GM21367 (cell line): ENCODE results near the gene HDGF.
A peak's percentile ranks its signal among the peaks of the same experiment; 100 is the strongest.
"Not testable (repeated sequence)": the region's sequence is repeated elsewhere in the genome, so short reads cannot be mapped to it uniquely, and the experiment has no call there.

ENCODE experiments used
- ATAC-seq: cut with Tn5 transposase; IDR thresholded peaks from one replicate; pipeline ENCODE4 v1.9.1; 2021; ENCODE audit not compliant: unreplicated experiment

The HDGF gene

DNA sequence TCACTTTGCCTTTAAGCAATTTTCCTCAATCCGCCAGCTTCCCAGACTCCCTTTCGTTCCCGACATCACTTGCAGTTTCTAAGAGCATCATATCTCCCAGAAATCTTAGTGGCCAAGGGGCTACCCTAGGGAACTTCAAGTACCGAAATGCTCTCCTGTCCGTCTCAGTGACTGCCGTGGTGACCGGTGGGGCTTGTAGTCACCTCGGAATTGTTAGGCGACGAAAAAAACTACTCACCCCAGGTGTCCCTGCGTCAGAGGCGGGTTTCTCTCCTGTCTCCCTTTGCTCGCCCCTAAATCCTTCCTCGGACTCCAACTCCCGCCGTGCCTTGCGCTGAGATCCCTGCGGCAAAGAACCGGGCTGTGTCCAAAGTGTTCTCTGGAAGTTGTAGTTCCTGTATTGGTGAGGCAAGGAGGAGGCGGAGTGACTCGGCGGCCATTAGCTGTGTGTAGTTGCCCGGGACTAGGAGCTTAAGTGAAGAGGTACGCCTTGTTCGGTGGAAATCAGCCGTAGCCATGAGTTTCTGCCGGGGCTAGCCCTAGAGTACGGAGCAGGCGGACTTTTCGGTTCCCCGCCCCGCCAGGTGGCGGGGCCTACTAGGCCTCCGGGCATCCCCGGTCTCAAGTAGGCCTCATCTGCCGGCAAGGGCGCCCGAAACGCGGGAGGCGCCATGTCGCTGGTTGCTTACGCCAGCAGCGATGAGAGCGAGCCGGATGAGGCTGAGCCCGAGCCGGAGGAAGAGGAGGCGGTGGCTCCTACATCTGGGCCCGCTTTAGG is 15.8 kb upstream of the HDGF start, which contains the start of gene PRCC:
TSS of gene PRCC (plus strand) at position 435 of the 778 bp plus-strand sequence. CDS start at position 672, 237 bp downstream.
- peak; percentile 84 for ATAC-seq

DNA sequence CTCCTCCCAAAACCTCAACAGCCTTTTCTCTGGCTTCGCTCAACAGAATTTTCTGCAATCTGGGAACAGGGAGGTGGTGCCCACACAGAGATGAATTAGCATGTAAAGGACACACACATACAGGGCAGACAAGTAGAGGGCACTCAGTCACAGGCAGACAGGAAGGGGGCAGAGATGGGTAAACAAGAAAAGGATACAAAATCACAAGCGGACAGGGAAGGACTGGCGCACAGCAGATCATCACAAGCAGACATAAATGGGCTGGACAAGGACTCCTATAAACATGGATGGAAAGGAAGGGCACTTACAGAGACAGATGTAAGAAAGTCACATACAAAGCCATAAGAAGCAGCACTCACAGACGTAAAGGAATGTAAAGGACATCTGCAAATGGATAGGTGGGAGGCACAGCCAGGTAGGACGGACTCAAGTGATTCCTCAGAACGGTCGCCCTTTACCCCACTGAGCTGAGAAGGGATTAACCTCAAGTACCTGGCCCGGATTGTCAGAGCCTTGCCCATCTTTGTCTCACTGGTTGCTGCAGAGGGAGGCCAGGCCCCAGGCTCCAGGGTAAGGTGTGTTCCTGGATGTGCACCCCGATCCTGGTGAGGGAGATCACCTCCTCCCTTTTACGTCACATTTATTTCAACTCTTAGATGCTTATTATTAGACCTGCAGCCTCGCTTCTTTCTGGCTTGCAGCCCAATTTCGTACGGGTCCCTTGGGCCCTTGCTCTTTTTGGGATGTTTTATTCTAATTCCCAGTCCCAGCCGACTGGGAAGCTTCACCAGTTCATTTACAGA is 15.0 kb upstream of the HDGF start:
- ATAC-seq, result peak; percentile 6

DNA sequence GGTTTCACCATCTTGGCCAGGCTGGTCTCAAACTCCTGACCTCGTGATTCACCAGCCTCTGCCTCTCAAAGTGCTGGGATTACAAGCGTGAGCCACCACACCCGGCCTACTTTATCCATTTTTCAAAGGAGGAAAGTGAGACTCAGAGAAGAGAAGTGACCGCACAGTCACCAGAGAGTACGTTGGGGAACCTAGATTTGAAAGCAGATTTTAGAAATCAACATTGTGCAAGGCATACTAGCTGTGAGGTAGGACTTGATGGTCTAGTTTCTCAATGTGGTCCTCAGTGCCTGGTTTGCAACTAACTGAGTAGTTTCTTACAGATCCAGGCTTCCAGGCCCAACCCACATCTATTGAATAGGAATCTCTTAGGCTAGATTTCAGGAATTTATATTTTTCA is 14.2 kb upstream of the HDGF start:
- no peak for ATAC-seq

DNA sequence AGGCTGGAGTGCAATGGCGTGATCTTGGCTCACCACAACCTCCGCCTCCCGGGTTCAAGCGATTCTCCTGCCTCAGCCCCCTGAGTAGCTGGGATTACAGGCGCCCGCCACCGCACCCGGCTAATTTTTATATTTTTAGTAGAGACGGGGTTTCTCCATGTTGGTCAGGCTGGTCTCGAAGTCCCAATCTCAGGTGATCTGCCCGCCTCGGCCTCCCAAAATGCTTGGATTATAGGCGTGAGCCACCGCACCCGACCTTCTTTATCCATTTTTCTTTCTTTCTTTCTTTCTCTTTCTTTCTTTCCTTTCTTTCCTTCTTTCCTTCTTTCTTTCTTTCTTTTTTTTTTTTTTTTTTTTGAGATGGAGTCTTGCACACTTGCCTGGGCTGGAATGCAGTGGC is 13.7 kb upstream of the HDGF start:
- not testable (repeated sequence) for ATAC-seq

DNA sequence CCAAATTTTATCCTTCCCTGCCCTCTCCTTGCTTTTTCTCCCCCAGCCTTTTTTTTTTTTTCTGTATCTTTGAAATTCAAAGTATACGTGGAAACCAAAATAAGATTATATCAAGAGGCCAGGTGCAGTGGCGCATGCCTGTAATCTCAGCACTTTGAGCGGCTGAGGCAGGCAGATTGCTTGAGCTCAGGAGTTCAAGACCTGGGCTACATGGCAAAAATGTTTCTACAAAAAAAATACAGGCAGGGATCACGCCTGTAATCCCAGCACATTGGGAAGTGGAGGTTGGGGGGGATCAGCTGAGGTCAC is 9.3 kb upstream of the HDGF start:
- no peak for ATAC-seq

DNA sequence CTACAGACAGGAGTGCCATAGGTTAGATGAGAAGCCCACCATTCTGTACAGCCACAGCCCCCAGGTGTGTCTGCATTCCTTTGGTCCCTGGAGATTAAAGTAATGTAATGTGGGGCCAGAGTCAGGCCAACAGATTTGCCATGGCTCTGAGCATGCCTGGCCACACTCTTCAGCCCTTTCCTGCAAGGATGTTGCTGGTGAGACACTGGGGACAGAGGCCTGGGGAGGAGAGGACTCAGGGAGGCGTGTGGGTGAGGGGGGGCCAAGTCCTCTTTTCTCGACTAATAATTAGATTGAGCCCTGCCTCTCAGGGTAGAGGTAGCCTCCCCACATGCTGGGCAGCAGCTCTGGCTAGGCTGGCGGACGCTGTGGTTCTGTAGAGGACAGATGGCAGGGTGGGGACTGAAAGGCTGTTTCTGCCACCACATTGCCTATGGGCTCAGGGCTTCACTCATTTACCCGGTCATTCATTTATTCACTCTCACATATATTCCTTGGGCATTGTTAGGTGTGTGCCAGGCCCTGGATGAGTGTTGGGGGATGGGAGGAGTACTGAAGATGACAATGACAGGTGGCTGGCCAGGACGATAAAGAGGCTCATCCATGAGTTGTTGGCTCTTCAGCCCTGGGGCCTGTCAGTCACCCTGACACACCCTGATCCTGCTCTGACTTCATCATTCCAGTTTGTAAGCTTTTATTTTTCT is 8.8 kb upstream of the HDGF start:
- no peak for ATAC-seq

DNA sequence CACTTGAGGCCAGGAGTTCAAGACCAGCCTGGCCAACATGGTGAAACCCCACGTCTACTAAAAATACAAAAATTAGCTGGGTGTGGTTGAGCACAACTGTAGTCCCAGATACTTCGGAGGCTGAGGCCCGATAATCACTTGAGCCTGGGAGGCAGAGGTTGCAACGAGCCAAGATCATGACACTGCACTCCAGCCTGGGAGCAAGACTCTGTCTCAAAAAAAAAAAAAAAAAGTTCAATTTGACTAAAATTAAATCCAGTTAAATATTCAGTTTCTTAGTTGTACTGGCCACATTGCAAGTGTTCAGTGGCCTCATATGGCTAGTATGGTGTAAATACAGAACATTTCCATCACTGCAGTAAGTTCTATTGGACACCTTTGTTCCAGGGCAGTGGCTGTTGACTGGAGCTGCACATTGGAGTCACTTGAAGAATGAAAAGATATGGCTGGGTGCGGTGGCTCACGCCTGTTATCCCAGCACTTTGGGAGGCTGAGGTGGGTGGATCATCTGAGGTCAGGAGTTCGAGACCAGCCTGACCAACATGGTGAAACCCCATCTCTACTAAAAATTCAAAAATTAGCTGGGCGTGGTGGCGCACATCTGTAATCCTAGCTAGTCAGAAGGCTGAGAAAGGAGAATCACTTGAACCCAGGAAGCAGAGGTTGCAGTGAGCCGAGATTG is 6.2 kb upstream of the HDGF start:
- ATAC-seq, result not testable (repeated sequence)

DNA sequence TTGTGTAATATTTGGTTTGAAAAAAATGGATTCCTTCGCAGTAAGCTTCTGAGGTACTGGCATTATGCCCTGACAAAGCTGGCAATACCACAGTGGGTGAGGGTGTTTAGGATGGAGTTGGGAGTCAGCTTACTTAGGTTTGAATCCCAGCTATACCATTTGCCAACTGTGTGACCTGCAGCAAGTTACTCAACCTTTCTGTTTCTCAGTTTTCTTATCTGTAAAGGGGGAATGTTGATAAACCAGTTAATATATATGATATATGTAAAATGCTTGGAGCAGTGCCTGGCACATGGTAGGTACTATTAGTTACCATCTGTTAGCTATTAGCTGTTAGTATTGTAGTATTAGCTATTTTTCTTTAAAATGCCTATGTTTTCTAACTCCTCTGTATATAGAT is 4.9 kb upstream of the HDGF start:
- ATAC-seq, result no peak

DNA sequence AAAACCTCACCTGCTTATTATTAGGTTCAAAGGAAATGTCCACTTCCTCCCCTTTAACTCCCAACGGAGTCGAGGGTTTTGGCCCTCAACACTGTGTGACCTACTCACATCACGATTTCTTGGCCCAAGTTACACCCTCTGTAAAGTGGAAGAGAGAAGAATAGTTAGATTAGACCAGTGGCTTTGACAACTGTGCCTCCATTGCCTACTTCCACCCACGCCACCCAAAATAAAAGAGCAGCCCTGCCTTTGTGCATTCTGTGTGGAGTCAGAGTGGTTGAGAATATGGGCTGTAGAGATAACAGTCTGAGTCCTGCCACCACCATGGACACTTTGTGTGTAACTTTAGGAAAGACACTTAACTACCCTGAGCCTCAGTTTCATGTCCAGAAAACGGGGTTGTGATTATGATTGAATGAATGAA is 4.1 kb upstream of the HDGF start:
- no peak for ATAC-seq

DNA sequence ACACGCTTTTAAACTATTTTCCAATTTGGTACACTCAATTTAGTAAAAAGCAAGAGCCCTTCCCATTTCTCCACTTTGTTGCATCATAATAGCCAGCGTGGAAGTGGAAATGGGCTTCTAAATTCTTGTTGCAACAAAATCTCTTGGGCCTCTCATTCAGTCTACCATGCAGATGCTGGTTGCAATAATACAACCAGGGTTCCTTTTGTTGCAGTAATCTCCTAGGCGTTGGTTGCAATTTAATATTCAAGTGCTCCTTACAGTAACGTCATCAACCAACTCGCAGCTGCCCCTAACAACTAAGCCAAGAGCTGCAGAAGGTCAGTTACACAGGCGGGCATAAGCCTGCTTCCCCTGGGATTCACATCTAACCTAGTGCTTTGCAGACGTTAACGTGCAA is 2.7 kb upstream of the HDGF start:
- ATAC-seq, result no peak

DNA sequence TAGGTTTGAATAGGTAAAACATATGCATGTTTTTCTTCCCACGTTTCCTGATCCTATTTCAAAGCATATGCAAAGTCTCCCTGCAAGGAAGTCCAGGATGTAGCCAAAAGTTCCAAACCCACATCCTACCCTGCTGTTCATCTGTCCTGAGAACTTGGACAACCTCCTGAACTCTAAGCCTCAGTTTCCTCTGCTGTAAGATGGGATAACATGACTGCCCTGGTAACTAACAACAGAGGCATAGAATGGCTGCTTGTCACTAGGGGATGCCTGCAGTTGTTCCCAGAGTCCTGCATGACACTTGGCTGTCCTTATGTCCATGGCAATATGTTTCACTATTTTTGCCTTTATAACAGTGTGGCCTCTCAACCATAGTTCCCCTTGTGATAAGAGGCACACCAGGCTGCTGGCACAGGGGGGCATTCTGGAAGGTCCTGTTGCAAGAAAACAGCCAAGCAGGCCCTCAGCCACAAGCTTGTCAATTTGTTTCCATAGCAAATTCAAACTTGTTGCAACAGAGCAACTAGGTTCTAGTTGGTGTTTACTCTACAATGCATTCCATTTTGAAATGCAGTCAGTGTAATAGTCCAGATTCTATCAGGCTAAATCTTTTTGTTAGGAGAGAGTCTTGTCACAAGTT is 1.5 kb upstream of the HDGF start:
- no peak for ATAC-seq

DNA sequence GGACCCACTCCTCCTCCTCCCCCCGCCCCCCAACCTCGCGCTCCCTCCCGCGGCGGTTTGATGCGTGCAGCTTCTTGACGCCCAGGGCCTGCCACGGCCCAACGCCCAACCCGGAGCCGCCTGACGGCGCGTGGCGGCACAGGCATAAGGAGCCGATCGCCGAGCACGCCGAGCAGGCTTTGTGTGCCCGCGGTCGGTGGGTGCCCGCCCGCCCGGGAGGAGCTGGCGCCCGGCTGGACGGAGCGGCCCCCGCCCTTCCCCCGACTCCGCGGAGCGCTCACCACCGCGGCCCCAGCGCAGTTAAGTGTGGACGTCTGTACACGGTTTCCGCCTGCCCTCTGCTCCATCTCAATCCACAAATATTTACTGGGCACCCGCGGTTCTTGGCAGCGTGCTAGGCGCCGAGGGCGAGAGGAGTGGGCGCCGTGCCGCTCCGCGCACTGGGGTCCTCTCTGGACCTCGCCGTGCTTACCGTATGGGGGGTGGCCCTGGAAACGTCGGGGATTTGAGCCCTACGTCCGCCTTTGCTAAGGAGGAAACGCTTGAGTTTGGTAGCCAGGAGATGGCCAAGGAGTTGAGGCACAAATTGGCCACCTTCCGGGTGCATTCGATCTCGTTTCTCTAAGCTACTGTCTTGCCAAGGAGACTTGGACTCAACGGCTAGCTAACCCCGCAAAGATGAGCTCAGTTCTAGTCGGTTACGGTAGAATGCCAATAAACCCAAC is 444 bp upstream of the HDGF start:
- peak; percentile 59 for ATAC-seq

DNA sequence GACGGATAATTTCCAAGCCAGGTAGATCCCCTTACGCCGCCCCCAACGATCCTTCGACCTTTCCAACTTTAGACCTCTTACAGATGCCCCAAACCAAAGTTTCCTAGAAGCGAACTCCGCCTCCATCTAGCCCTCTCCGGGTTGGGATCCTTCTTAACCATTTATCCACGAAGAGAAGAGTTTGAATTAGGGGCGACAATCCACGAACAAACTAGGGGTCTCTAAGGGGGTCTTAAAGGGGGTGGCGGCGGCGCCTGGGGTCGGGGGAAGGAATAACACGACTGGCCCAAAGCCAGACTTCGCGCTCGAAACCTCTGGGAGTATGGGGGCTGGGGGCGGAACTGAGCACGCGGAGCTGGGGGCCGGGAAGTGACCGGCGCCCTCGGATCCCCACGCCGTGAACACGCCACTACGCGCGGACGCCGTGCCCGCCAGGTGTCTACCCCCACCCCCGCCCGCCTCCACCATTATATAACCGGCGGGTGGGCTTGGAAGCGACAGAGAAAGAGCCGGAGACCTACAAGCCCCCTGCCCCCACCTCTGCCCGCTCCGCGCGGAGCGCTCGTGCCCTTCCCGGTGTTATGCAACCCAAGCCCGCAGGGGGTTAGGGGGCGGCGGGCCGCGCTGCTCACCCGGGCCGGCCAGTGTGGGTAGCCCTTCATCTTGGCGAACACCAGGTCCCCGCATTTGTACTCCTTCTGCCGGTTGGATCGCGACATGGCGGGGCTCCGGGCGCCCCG is 594 bp downstream of the HDGF start:
- no peak for ATAC-seq

DNA sequence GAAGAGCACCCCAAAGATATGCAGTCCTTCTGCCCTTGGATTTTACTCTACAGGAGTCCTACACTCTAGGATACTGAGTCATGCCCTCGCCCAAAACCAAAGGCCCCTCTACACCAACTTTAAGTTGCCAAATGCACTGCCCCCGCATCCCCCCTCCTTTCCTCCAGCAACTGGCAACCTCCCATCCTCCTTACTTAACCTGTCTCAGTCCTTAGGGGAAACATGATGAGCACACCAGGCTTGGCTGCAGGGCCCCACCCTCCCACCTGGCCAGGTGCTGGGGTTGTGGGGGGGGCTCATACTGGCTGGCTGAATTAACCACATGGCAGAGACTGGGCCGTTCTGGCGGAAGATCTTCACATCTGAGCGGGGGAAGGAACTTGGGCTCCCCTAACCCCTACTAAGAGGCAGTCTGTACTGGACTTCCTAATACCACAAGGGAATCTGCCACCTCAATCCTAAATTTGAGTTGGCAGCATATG is 1.2 kb downstream of the HDGF start:
- no peak for ATAC-seq

DNA sequence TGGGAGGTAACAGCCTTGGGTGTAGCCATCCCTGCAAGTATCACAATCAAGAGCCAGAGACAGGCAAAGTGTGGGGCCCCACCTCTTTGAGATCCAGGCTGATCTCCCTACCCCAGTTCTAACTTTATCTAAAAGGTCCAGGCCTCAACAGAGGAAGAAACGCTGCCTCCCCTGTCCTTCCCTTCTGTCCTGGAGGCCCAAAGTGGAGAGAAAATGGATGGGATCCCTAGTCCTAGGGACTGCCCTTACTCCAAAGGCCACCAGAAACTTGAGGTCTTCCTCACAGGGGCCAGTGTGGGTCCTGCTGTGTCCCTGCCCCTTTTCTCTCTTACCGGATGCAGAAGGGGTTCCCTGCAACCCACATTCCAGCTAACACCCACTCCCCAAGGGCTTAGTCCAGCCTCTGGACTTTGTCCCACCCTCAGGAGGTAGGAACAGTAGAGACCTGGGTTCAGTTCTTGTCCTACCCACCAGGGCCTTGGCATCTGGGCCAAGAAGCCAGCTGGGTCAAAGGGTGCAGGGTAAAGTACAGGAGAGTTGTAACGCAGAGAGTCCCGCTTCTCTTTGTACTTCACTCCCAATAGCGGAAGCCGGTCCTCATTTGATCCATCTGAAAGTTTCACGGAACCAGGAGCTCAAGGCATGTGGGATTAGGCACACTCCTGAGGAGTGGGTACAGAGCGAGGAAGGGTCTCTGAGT is 1.9 kb downstream of the HDGF start:
- no peak for ATAC-seq

DNA sequence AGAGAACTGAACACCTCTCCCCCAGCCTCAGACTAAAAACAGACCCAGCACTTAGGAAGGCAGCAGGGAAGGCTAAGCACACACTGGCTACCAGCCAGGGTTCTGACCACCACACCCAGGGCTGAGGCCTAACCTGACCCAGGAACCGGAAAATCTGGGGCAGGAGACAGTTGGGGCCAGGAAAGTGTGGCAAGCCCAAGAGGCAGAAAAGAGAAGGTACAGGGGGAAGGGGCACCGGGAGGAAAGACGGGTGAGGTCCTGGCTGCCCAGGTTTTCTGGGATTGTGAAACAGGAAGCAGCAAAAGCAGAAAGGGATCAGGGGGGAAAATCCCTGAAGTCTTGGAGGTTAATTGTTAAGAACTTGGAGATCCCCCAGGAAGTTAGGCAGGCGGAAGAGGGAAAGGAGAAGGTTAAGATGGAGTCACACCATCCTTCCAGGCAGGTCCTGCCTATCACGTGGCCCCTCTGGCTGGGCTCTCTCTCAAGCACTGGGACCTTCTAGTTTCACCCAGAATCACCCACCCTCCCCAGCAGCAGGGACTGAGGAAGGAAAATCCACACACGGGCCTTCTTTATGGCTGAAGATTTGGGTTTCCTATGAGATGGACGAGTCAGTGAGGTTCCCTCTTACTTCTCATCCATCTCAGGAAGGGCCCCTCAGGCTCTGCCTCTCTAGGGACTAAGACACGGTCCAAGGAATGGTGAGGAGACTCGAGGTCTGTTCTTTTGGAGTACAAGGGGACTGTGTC is 2.6 kb downstream of the HDGF start:
- ATAC-seq, result no peak

DNA sequence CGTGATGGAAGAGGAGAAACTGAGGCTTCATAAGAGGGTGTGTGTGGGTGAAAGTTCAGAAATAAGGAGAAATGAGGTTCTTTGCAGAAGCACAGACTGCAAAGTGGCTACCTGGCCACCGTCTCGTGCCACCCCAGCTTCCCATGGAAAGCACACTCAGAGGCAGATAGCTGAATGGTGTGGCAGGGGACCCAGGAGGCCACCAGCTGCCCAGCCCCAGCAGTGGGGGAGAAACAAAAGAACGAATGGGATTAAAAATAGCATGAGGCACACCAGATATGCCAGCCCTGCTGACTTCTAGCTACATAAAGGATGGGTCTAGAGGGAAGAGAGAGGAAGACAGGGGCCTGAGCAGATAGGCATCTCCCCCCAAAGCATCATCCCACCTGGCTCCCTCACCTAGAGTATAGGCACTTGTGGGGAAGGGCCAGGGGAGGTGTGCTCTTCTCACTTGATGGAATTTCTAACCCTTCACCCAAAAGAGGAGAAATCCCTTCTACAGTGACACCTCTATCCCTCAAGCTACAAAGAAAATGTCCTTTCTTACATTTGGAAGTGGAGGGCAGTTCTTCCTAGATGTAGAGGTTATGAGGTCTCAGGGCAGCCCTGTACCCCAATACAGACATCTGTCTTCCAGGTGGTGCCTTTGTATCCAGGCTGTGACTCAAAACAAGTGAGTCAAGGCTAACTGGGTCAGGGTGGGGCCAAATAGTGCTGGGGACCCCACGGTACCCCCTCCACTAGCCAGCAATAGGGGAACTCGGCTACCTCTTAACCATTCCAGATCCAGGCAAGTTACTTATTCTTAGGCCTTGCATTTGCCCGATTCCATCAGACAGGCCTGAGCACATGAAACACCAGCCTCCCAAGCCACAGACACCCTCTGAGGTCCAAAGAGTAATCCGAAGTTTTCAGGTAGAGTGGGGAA is 3.5 kb downstream of the HDGF start:
- no peak for ATAC-seq
